ENCODE results near the gene MACROD2. TPM values are rescaled to one million over a fixed set of nuclear protein-coding genes. Genes with fewer than 3 reads are reported as not detected.

MACROD2 gene
- total and polyA plus RNA-seq, 2 experiments from 2014 or later, result 2.8 to 4.3 TPM

GRCh38 chr20:15838466-15838865, 1843.2 kb downstream of the MACROD2 start (continued):
- TF ChIP-seq REST (IDR thresholded peaks at IDR 0.05; ENCODE audit: unreplicated experiment), result no peak
- TF ChIP-seq POLR2AphosphoS5 (IDR thresholded peaks at IDR 0.05; ENCODE audit: low read depth), result no peak
- TF ChIP-seq STAT1 (IDR thresholded peaks at IDR 0.05; ENCODE audit: unreplicated experiment), result no peak
- no peak for TF ChIP-seq ZNF114 (CRISPR knock-in tag; IDR thresholded peaks at IDR 0.05)
- no peak for TF ChIP-seq EZH2 (IDR thresholded peaks at IDR 0.05; ENCODE audit: low read depth, unreplicated experiment)
- TF ChIP-seq CREB1 (CRISPR knock-in tag; IDR thresholded peaks at IDR 0.05; ENCODE audit: low read depth), result no peak
- no peak for TF ChIP-seq ETS1 (IDR thresholded peaks at IDR 0.05)
- TF ChIP-seq NANOG (IDR thresholded peaks at IDR 0.05; ENCODE audit: borderline replicate concordance), result no peak
- no peak for TF ChIP-seq JUNB (IDR thresholded peaks at IDR 0.05; ENCODE audit: unreplicated experiment)
- no peak for TF ChIP-seq ZNF331 (CRISPR knock-in tag; IDR thresholded peaks at IDR 0.05; ENCODE audit: low read depth)

- Histone ChIP-seq H3K9me2 (ENCODE audit: insufficient read depth) (peaks cover 5% of the 10 kb centered on the region; the same call in 1 of the 2 replicates), H3K27ac (ENCODE audit: low read depth) (no peak overlapping the region), H3K4me3 (no peak overlapping the region), H3K36me3 (ENCODE audit: insufficient read depth) (no peaks in the 10 kb centered on the region), H3K4me2 (no peak overlapping the region), H2AFZ (no peak overlapping the region), H3K4me1 (ENCODE audit: insufficient read depth) (no peaks in the 10 kb centered on the region), H4K20me1 (replicated peaks; ENCODE audit: insufficient read depth) (no peaks in the 10 kb centered on the region), H3K27me3 (ENCODE audit: insufficient read depth) (no peaks in the 10 kb centered on the region), H3K79me2 (replicated peaks; ENCODE audit: insufficient read depth) (no peaks in the 10 kb centered on the region), H3F3A (replicated peaks; ENCODE audit: low read depth) (no peaks in the 10 kb centered on the region)
- no peak for DNase-seq (ENCODE audit: low spot score)
- peaks cover 4% of the 10 kb centered on the region; the same call in 1 of the 3 replicates for H3K9me3 Mint-ChIP-seq
- no peaks in the 10 kb centered on the region for H3K4me1 Mint-ChIP-seq
- no peak overlapping the region for H3K27ac Mint-ChIP-seq
- no peak overlapping the region for H3K4me3 Mint-ChIP-seq
- ATAC-seq, result no peak
- H3K27me3 Mint-ChIP-seq (ENCODE audit: insufficient read depth, low read depth, poor library complexity), result peaks cover 3% of the 10 kb centered on the region
- H3K36me3 Mint-ChIP-seq (ENCODE audit: low read depth), result no peaks in the 10 kb centered on the region
- no peak for TF ChIP-seq ETS1 (IDR thresholded peaks at IDR 0.05)
- TF ChIP-seq ZNF462 (CRISPR knock-in tag; IDR thresholded peaks at IDR 0.05), result no peak
Measured at GRCh38 chr20:15840636-15841301, 1845.5 kb downstream of the MACROD2 start.

All from GM23338 (cell line).